ENCODE measurements around the gene SRSF11. TPM values are rescaled to one million over a fixed set of nuclear protein-coding genes. Genes with fewer than 3 reads are reported as not detected.
A peak's percentile ranks its signal among the peaks of the same experiment; 100 is the strongest.

Gene SRSF11
- total RNA-seq, 2 donors from 2014 or later = 97.8 to 102 TPM

GRCh38 chr1:70290218-70290617 is 69.0 kb downstream of the SRSF11 start:
- intact Hi-C loops (cut with DNase I, micrococcal nuclease) = no loop called here
- DNase-seq (no peak), ATAC-seq (peak; percentile 98)

- ATAC-seq = no peak
- intact Hi-C loops (cut with DNase I, micrococcal nuclease) = no loop called here
These were observed 72.1 kb downstream of the SRSF11 start for GRCh38 chr1:70293186-70293843.

GRCh38 chr1:70295749-70296148 is 74.6 kb downstream of the SRSF11 start:
- ATAC-seq = no peak
- no peak for DNase-seq
- intact Hi-C loops (cut with DNase I, micrococcal nuclease) = no loop called here

More at GRCh38 chr1:70293186-70293843, 72.1 kb downstream of the SRSF11 start:
- no peak for DNase-seq

- ATAC-seq (no peak), DNase-seq (no peak)
- intact Hi-C loops (cut with DNase I, micrococcal nuclease) = no loop called here
These were observed 78.3 kb downstream of the SRSF11 start for GRCh38 chr1:70299472-70299871.

Other genes with a start within 250 kb of the SRSF11 start
- 1 to 10 TPM; 9.6 to 9.7 TPM for gene LRRC40, start 15.8 kb upstream of the SRSF11 start, total RNA-seq
- 10 to 100 TPM; 23.2 to 23.6 TPM for gene ANKRD13C, start 133.3 kb downstream of the SRSF11 start, total RNA-seq
- 1 to 10 TPM; 6.4 to 9.1 TPM for gene CTH, start 189.9 kb downstream of the SRSF11 start, total RNA-seq

Measured in left colon (tissue), 2 donors.